ENCODE measurements around the gene IVNS1ABP. TPM values are rescaled to one million over a fixed set of nuclear protein-coding genes. Genes with fewer than 3 reads are reported as not detected.

The IVNS1ABP gene
- total and polyA plus RNA-seq, 2 experiments from 2014 or later: 73.5 to 162 TPM

DNA sequence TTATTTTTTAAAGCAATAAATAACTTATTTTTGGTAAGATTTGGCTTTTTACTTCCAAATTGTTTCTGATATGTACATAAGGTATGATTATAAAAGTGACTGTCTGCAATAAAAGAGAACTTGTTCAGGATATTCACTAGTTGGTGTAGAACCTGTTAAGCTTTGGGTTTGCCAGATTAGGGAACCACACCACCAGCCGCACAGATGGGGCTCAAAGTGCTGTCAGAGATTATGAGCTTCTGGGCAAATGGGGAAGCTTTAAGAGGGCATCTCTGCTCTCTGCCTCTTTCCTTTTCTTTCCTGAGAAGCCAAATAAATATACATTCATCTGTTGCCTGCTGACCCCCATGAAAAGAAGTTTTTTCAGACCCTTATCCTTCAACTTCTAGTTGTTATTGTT lies 25.4 kb downstream of the IVNS1ABP start:
- Histone ChIP-seq H3K4me1 (ENCODE audit: insufficient read depth) (no peaks in the 10 kb centered on the region), H3K27me3 (ENCODE audit: insufficient read depth) (no peaks in the 10 kb centered on the region), H4K20me1 (replicated peaks; ENCODE audit: insufficient read depth) (no peaks in the 10 kb centered on the region), H3K79me2 (replicated peaks; ENCODE audit: insufficient read depth) (no peaks in the 10 kb centered on the region), H3K36me3 (ENCODE audit: insufficient read depth) (peaks cover 8% of the 10 kb centered on the region), H3K9me2 (ENCODE audit: insufficient read depth) (no peaks in the 10 kb centered on the region), H3F3A (replicated peaks; ENCODE audit: low read depth) (0 out of 2 replicates have a peak, but pooled peaks cover 6% of the 10 kb centered on the region), H3K4me3 (no peak overlapping the region), H3K4me2 (no peak overlapping the region), H2AFZ (no peak overlapping the region), H3K27ac (ENCODE audit: low read depth) (no peak overlapping the region)
- no peak for ATAC-seq
- TF ChIP-seq NANOG (IDR thresholded peaks at IDR 0.05; ENCODE audit: borderline replicate concordance) (no peak), EZH2phosphoT487 (IDR thresholded peaks at IDR 0.05; ENCODE audit: unreplicated experiment) (no peak), EZH2 (IDR thresholded peaks at IDR 0.05; ENCODE audit: low read depth, unreplicated experiment) (no peak), POLR2AphosphoS5 (IDR thresholded peaks at IDR 0.05; ENCODE audit: low read depth) (no peak), ZNF114 (CRISPR knock-in tag; IDR thresholded peaks at IDR 0.05) (no peak), ZNF331 (CRISPR knock-in tag; IDR thresholded peaks at IDR 0.05; ENCODE audit: low read depth) (no peak), CREB1 (CRISPR knock-in tag; IDR thresholded peaks at IDR 0.05; ENCODE audit: low read depth) (no peak), JUNB (IDR thresholded peaks at IDR 0.05; ENCODE audit: unreplicated experiment) (no peak), STAT1 (IDR thresholded peaks at IDR 0.05; ENCODE audit: unreplicated experiment) (no peak)
- TF ChIP-seq, protein P1, sequence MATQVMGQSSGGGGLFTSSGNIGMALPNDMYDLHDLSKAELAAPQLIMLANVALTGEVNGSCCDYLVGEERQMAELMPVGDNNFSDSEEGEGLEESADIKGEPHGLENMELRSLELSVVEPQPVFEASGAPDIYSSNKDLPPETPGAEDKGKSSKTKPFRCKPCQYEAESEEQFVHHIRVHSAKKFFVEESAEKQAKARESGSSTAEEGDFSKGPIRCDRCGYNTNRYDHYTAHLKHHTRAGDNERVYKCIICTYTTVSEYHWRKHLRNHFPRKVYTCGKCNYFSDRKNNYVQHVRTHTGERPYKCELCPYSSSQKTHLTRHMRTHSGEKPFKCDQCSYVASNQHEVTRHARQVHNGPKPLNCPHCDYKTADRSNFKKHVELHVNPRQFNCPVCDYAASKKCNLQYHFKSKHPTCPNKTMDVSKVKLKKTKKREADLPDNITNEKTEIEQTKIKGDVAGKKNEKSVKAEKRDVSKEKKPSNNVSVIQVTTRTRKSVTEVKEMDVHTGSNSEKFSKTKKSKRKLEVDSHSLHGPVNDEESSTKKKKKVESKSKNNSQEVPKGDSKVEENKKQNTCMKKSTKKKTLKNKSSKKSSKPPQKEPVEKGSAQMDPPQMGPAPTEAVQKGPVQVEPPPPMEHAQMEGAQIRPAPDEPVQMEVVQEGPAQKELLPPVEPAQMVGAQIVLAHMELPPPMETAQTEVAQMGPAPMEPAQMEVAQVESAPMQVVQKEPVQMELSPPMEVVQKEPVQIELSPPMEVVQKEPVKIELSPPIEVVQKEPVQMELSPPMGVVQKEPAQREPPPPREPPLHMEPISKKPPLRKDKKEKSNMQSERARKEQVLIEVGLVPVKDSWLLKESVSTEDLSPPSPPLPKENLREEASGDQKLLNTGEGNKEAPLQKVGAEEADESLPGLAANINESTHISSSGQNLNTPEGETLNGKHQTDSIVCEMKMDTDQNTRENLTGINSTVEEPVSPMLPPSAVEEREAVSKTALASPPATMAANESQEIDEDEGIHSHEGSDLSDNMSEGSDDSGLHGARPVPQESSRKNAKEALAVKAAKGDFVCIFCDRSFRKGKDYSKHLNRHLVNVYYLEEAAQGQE (IDR thresholded peaks at IDR 0.05; ENCODE audit: unreplicated experiment): no peak
- TF ChIP-seq, protein P2, sequence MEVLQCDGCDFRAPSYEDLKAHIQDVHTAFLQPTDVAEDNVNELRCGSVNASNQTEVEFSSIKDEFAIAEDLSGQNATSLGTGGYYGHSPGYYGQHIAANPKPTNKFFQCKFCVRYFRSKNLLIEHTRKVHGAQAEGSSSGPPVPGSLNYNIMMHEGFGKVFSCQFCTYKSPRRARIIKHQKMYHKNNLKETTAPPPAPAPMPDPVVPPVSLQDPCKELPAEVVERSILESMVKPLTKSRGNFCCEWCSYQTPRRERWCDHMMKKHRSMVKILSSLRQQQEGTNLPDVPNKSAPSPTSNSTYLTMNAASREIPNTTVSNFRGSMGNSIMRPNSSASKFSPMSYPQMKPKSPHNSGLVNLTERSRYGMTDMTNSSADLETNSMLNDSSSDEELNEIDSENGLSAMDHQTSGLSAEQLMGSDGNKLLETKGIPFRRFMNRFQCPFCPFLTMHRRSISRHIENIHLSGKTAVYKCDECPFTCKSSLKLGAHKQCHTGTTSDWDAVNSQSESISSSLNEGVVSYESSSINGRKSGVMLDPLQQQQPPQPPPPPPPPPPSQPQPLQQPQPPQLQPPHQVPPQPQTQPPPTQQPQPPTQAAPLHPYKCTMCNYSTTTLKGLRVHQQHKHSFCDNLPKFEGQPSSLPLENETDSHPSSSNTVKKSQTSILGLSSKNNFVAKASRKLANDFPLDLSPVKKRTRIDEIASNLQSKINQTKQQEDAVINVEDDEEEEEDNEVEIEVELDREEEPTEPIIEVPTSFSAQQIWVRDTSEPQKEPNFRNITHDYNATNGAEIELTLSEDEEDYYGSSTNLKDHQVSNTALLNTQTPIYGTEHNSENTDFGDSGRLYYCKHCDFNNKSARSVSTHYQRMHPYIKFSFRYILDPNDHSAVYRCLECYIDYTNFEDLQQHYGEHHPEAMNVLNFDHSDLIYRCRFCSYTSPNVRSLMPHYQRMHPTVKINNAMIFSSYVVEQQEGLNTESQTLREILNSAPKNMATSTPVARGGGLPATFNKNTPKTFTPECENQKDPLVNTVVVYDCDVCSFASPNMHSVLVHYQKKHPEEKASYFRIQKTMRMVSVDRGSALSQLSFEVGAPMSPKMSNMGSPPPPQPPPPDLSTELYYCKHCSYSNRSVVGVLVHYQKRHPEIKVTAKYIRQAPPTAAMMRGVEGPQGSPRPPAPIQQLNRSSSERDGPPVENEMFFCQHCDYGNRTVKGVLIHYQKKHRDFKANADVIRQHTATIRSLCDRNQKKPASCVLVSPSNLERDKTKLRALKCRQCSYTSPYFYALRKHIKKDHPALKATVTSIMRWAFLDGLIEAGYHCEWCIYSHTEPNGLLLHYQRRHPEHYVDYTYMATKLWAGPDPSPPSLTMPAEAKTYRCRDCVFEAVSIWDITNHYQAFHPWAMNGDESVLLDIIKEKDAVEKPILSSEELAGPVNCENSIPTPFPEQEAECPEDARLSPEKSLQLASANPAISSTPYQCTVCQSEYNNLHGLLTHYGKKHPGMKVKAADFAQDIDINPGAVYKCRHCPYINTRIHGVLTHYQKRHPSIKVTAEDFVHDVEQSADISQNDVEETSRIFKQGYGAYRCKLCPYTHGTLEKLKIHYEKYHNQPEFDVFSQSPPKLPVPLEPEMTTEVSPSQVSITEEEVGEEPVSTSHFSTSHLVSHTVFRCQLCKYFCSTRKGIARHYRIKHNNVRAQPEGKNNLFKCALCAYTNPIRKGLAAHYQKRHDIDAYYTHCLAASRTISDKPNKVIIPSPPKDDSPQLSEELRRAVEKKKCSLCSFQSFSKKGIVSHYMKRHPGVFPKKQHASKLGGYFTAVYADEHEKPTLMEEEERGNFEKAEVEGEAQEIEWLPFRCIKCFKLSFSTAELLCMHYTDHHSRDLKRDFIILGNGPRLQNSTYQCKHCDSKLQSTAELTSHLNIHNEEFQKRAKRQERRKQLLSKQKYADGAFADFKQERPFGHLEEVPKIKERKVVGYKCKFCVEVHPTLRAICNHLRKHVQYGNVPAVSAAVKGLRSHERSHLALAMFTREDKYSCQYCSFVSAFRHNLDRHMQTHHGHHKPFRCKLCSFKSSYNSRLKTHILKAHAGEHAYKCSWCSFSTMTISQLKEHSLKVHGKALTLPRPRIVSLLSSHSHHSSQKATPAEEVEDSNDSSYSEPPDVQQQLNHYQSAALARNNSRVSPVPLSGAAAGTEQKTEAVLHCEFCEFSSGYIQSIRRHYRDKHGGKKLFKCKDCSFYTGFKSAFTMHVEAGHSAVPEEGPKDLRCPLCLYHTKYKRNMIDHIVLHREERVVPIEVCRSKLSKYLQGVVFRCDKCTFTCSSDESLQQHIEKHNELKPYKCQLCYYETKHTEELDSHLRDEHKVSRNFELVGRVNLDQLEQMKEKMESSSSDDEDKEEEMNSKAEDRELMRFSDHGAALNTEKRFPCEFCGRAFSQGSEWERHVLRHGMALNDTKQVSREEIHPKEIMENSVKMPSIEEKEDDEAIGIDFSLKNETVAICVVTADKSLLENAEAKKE (CRISPR knock-in tag; IDR thresholded peaks at IDR 0.05): no peak
- TF ChIP-seq, protein P3, sequence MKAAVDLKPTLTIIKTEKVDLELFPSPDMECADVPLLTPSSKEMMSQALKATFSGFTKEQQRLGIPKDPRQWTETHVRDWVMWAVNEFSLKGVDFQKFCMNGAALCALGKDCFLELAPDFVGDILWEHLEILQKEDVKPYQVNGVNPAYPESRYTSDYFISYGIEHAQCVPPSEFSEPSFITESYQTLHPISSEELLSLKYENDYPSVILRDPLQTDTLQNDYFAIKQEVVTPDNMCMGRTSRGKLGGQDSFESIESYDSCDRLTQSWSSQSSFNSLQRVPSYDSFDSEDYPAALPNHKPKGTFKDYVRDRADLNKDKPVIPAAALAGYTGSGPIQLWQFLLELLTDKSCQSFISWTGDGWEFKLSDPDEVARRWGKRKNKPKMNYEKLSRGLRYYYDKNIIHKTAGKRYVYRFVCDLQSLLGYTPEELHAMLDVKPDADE (IDR thresholded peaks at IDR 0.05): no peak
- Mint-ChIP-seq H3K27ac (no peak overlapping the region), H3K36me3 (ENCODE audit: low read depth) (peaks cover 30% of the 10 kb centered on the region; the same call in 2 of the 3 replicates), H3K27me3 (ENCODE audit: insufficient read depth, low read depth, poor library complexity) (peaks cover 4% of the 10 kb centered on the region), H3K4me3 (no peak overlapping the region), H3K9me3 (peaks cover 4% of the 10 kb centered on the region; the same call in 1 of the 3 replicates), H3K4me1 (no peaks in the 10 kb centered on the region)
- DNase-seq (ENCODE audit: low spot score): no peak
